Dermis blood vessel endothelial cell (primary cell): ENCODE measurements around the gene CHRNA4. TPM values are rescaled to one million over a fixed set of nuclear protein-coding genes. Genes with fewer than 3 reads are reported as not detected.
"Not testable (repeated sequence)": the region's sequence is repeated elsewhere in the genome, so short reads cannot be mapped to it uniquely, and the experiment has no call there.

Experiments used
- DNase-seq: peaks from one replicate; pipeline ENCODE4 v3.0.0; 2010
- total RNA-seq: library from RNA; depleted of rRNA; stranded (reverse); fragments of >200 nt; gene quantifications from 2 replicates; pipeline ENCODE4 v1.2.3, GENCODE V29; 2014

Gene CHRNA4
- total RNA-seq, 1 donor from 2014 or later, result not detected

DNA sequence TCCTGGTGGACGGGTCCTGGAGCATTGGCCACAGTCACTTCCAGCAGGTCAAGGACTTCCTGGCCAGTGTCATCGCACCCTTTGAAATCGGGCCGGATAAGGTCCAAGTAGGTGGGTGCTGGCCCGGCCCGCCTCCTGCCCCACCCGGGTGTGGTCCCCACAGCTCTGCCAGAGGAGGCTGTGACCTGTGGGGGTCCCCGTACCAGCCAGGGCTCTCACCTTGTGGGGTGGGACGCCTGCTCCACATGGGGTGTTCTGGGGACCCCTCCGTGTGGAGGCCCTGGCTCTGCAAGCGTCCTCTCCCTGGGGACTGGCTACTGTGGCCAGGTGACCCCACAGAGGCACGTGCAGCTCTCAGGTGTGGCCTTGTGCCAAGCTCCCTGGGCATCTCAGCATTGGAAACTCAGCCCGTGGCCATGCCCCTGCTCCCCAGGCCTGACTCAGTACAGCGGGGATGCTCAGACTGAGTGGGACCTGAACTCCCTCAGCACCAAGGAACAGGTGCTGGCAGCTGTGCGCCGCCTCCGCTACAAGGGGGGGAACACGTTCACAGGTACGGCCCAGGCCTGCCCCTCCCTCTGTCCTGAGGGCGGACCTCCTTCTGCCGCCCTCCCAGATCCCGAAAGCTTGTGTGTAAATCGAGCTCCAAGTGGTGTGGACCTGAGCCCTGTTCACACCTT is 53.5 kb downstream of the CHRNA4 start:
- DNase-seq, result no peak

DNA sequence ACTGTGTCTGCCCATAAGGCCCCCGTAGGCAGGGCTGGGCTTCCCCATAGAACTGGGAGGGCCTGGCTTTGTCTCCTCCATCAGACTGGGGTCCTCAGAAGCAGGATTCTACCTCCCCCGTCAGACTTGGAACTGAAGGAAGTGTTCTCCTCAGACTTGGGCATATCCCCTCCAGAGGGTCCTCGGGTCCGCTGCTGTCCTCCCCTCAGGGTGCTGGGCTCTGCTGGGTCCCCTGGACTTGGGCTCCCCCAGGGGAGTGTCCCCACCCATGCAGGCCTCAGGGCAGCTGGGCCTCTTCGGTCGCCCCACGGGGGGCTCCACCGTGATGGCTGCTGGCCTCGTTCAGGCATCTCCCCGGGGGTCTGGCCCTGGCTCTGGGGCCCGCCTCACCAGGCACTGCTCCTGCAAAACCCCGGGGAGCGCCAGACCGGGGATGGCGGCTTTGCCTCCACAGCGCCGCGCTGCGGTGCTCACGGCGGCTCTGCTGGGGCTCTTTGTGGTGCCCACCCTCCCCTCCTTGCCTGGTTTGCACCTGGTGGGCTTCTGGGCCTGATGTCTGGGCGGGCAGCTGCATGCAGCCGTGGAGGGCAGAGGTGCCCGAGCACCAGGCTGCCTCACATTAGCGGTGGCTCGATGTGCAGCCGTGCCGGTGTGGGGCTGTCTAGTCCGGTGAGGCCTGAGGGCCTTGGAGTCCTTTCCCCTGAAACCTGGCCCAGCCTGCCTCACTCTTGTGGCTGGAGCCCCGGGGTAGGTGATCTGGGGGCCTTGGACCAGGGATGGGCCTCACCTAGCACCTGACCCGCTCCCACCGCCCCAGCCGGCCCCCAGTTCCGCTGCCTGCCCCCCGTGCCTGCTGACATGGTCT is 54.2 kb downstream of the CHRNA4 start:
- no peak for DNase-seq

DNA sequence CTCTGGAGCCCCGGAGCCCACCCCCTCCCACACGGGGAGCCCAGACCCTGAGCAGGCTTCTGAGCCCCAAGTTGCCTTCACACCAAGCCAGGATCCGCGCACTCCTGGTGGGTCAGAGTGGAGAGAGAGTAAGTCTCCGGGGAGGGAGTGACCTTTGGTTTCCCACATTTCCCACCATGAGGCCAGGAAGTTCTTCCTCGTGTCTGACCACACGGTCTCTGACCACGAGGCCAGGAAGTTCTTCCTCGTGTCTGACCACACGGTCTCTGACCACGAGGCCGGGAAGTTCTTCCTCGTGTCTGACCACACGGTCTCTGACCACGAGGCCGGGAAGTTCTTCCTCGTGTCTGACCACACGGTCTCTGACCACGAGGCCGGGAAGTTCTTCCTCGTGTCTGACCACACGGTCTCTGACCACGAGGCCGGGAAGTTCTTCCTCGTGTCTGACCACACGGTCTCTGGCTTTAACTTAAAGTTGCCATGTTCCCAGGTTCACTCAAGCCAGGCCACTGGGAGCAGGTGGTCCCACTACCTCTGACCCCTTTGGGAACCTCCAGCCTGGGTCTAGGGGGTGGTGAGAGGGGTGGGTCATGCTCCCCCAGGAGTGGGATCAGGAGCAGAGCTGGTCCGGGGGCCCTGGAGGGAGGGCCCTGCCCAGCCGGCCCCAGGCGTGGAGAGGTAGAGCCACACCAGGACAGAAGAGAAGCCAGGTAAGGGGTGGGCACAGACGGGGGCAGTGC is 55.0 kb downstream of the CHRNA4 start:
- not testable (repeated sequence) for DNase-seq

DNA sequence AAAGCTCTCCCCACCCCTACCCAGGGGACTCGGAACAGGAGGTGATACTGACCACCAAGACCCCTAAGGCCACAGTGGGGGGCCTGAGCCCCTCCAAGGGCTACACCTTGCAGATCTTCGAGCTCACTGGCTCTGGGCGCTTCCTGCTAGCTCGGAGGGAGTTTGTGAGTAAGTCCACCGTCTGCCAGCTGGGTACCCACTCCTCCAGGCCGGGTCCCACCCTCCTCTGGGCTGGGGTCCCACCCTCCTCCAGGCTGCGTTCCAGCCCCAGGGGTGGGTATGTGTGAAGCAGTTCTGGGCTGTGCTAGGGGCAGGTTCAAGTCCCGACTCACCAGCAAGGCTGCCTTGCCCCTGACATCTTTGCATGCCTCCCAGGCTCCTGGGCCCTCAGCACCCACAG is 55.8 kb downstream of the CHRNA4 start:
- no peak for DNase-seq

DNA sequence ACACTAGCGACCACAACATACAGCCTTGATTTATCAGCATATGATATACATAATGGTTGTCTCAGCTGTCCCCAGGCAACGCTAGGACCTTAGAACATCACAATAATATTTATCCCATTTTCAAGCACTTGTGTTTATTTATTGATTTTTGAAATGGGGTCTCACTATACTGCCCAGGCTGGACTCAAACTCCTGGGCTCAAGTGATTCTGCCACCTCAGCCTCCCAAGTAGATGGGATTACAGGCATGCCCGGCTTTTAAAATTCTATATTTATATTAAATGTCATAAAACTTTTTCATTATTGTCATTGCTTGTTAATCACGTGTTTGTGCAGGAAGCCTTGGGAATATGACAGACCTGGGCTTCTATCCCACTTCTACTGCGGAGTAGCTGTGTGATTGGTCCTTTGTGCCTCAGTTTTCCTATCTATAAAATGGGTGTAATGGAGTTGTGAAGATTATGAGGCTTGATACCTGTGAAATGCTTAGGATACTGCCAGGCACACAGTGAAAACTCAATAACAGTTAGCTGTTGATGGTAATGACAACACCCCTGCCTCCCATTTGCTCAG is 58.0 kb downstream of the CHRNA4 start:
- DNase-seq, result no peak

DNA sequence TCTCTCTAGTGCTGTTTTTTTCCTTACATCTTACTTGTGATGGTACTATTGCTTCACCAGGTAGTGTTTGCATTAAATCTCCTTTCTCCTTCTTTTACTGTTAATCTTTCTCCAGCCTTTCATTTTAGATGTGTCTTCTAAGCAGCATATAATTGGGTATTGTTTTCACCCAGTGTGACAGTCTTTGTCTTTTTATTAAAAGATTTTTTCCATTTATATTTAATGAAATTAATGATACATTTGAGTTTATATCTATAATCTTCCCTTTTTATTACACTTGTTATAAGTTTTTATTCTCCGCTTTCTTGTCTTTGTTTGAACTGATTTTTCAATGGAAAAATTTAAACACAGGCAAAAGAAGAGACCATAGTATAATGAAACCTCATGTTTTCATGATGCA is 59.5 kb downstream of the CHRNA4 start:
- DNase-seq, result no peak

DNA sequence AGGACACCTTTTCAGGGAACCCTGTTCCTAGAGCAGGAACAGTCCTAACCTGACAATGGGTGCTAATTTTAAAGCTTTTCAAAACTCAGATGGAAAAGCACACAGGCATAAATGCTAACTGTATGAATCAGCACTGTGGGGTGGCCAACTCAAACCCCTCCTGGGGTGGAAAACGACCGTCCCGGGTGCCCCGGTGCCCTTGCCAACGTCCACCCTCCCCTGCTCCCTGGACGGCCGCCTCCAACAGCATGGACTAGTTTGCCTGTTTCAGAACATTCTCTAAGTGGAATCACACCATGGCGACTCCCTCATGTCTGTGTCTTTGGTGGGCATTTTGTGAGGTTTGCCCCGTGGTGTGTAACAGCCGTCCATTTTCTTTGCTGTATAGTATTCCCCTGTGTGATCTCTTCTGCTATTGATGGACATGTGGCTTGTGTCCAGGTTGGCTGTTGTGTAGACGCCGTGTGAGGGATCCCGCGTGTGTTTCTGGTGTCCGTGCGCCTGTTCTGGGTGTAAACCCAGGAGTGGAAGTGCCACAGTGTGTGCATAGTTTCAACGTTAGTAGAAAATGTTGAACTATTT is 62.3 kb downstream of the CHRNA4 start:
- no peak for DNase-seq

DNA sequence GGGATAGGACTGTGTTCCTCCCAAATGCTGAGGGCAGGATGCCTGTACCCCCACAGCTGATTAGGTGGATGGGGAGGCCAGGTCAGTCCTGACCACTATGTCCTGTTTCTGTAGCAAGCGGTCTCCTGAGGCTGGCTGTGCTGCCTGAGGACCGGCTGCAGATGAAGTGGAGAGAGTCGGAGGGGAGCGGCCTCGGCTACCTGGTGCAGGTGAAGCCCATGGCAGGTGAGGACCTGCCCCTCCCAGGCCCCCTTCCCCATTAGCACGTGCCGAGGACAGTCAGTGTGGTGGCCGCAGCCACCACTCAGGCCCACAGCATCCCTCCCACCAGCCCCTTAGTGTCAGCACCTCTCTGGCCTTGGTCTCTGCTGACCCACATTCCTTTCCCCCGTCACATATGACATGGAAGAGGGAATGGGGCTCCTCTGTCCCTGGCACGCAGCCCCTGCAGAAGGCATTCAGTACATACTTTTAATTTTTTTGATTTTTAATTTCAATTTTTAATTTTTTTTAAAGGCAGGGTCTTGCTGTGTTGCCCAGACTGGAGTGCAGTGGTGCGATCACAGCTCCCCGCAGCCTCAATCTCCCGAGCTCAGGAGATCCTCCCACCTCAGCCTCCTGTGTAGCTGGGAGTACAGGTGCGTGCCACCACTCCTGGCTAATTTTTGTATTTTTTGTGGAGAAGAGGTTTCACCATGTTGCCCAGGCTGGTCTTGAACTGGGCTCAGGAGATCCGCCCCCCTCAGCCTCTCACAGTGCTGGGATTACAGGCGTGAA is 63.2 kb downstream of the CHRNA4 start:
- no peak for DNase-seq

DNA sequence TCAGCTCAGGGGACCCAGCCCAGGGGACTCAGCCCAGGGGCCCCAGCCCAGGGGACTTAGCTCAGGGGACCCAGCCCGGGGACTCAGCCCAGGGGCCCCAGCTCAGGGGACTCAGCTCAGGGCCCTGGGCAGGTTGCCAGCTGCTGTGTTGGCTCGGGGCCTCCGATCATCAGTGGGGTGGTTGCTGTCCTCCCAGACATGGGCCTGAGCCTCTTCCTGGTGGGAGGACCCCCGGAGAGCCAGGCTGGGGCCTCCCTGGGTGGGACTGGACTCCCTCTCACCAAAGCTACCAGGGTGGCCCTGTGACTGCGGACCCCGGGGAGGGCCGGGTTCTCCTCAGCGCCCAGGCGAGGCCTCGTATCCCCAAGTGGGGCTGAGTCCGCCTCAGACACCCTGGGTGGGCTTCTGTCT is 63.8 kb downstream of the CHRNA4 start:
- DNase-seq, result no peak

DNA sequence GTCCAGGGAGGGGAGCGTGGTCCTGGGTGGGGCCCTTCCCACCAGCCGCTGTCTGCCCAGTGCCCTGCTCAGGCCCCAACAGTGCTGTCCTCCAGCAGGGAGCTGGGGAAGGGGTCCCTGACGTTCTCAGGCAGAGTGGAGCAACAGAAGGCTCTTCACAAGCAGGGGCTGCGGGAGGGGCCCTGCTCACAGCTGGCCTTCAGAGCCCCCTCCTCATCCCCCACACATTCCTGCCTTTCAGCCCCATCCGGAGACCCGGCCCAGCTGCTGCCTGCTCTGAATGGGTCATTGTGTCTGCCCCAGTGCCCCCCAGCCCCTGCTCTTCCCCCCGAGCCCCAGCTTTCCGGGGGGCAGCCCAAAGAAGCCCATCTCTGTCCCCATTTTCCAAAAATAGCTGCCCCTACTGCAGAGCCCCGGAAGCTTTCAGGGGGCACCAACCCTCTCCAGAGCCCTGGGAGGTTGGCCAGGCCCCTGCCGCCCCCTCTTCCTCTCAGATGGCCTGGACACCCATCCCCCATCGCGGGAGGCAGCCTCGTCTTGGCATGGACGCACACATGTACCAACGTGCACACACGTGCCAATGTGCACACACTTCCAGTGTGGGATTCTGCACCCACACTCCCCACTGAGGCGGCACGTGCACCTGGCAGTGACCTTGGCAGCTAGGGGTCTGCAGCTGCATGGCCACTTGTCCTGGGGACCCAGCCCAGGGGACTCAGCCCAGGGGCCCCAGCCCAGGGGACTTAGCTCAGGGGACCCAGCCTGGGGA is 64.4 kb downstream of the CHRNA4 start:
- no peak for DNase-seq

DNA sequence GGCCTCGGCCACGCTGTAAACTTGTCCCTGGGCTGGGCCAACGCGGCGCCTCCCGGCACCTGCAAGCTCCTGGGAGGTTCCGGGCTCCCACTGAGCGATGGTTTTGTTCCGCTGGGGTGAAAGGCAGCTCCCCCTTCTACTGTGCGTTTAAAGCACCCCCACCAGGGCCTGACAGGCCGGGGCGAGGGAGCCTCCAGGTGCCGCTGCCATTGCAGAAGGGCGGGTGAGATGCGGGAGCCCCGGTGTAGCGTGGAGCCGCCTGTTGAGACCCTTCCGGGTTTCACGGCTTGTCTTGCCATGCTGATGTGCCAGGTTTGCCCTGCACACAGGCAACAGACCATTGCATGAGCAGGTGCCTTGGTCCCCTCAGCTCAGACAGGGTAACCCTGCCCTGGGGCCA is 65.3 kb downstream of the CHRNA4 start:
- DNase-seq, result no peak

DNA sequence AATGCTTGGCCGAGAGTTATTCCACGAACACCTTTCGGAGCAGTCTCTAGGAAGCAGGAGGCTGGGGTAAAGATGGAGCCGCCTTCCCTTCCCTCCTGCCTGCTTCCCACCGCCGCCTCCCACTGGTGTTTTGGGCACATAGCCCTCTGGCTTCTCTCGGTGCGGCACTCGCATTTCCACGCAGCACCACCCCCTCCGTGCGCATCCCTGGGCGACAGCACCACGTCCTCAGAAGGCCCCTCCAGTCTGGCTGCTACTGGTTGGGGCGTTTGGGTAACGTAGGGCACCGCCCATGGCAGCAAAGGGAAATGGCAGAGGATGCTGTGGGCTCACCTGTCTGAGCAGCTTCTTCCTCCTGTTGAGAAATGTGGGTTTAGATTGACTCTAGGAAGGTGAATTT is 65.7 kb downstream of the CHRNA4 start:
- DNase-seq, result no peak

DNA sequence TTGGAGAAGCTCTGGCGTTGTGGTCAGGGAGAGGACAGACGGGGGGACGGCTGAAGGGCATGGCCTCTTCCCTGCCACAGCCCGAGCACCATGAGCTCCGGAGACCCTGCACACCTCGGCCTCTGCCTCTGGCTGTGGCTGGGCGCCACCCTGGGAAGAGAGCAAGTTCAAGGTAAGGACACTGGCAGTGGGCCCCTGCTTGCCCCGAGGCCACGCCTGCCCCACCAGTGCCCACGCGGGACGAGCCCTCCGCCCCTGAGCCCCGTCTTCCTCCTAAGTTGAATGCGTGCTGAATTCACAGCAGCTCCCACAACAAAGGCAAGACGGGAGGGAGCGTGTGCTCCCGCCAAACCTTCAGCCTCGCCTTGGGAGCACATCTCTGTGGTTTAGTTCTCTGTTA is 66.1 kb downstream of the CHRNA4 start:
- no peak for DNase-seq

DNA sequence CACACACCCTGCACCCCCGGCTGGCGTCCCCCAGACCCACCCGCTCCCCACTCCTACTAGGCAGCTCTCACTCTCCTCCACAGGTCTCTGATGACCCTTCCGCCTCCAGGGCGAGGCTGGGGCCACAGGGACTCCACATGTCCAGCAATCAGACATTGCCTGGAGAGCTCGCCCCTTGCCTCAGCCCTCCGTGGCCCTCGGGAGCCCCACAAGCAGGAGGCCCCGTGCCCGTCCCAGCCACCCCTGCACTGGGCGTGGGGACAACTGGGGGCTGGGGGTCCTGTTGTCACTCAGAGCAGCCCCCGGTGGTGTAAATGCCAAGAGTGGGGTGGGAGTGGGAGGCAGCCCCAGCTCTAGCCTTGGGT is 66.6 kb downstream of the CHRNA4 start:
- no peak for DNase-seq

DNA sequence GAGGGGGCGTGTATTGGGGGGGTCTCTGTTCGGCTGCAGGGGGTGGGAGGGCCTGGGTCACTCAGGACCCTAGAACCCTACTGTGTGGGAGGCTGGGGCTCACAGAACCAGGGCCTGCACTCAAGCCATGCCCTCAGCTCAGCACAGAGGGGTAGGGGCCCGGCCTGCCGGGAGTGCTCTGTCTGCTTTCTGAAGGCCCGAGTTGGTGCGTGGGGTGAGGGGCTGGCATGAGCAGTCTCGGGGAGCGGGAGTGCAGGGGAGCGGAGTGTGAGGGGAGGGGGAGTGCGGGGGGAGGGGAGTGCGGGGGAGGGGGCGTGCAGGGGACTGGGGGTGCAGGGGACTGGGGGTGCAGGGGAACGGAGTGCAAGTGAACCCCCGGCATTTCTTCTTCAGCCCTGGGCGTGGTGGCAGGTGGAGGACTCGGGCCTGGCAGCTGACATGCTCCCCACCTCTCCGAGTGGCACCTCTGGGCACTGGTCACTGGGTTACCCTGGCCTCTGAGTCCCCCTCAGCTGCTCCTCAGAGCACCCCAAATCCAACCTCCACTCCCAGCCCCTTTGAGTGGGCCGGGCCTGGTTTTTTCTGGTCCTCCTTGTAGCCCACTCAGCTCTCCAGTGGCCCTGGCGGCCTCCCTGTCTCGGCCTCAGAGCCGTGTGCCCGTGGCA is 67.1 kb downstream of the CHRNA4 start:
- DNase-seq, result no peak

DNA sequence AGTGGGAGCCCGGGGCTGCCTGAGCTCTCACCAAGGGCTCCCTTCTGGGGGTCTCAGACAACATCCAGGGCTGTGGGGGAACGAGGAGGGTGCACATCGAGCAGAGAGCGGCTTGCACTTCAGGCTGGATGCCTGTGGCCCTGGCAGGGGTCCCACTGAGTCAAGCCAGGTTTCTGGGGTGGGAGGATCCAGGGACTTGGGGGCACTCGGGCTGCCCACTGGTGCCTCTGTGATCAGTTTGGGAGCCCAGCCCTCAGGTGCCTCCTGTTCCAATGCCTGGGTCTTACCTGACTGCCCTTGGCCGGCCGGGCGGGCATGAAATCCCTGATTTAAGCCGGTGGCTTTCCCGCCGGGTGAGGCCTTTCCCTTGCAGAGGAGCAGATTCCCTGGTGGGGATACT is 67.7 kb downstream of the CHRNA4 start:
- DNase-seq, result no peak
